HAP-1 (cell line): ENCODE results near the gene ACACA.

Experiments
- DNase-seq, 2 experiments: peaks; one replicate each; pipeline ENCODE4 v3.0.0-alpha.2; 2016 to 2020; ENCODE audit warnings: low spot score in 2 of 2
- H3K27me3 ChIP-seq: fragments of 250-450 bp; sonication (Bioruptor Pico); 2 replicates; pipeline ENCODE4 v1.5.1; 2020; ENCODE audit warnings: low read depth, mild to moderate bottlenecking, moderate library complexity
- H3K36me3 ChIP-seq: fragments of 250-450 bp; sonication (Bioruptor Pico); replicated peaks from 2 replicates; pipeline ENCODE4 v1.5.1; 2020; ENCODE audit warnings: mild to moderate bottlenecking
- H3K4me1 ChIP-seq: fragments of 250-450 bp; sonication (Bioruptor Pico); 2 replicates; pipeline ENCODE4 v1.5.1; 2020; ENCODE audit warnings: mild to moderate bottlenecking
- H3K4me3 ChIP-seq: fragments of 250-450 bp; sonication (Bioruptor Pico); 2 replicates; pipeline ENCODE4 v1.5.1; 2020; ENCODE audit warnings: mild to moderate bottlenecking, moderate library complexity
- H3K9me3 ChIP-seq: fragments of 250-450 bp; sonication (Bioruptor Pico); 2 replicates; pipeline ENCODE4 v1.5.1; 2020; ENCODE audit warnings: mild to moderate bottlenecking, moderate library complexity
- in situ Hi-C: fragments of 300-500 bp; cut with MboI; formaldehyde crosslinking; loops from 3 replicates; pipeline ENCODE4 v1.14.3; 2020; ENCODE audit warnings: low sequenced_read_pairs, inconsistent platforms, mixed read lengths

The ACACA gene

GRCh38 chr17:37246085-37246484 lies 160.6 kb downstream of the ACACA start:
- H3K9me3 ChIP-seq: no peaks in the 10 kb centered on the region
- DNase-seq: no peak
- in situ Hi-C loops: loop anchor here (25.0 kb wide), 1 partner anchor 634 kb away; the partner anchor contains the start of gene MRM1
- peaks cover 86% of the 10 kb centered on the region for H3K36me3 ChIP-seq
- H3K27me3 ChIP-seq: no peaks in the 10 kb centered on the region
- no peaks in the 10 kb centered on the region for H3K4me1 ChIP-seq
- no peak overlapping the region for H3K4me3 ChIP-seq

- in situ Hi-C loops: loop anchor here (25.0 kb wide), 1 partner anchor 628 kb away; the partner anchor contains the start of gene MRM1
- H3K4me3 ChIP-seq: no peak overlapping the region
- no peaks in the 10 kb centered on the region for H3K9me3 ChIP-seq
- no peak for DNase-seq
- no peaks in the 10 kb centered on the region for H3K27me3 ChIP-seq
- H3K36me3 ChIP-seq: peaks cover 84% of the 10 kb centered on the region
- no peaks in the 10 kb centered on the region; the same call in 1 of the 2 replicates for H3K4me1 ChIP-seq
Observed at GRCh38 chr17:37240381-37240780, 166.3 kb downstream of the ACACA start.

- Histone ChIP-seq H3K4me1 (peaks cover 5% of the 10 kb centered on the region), H3K27me3 (no peaks in the 10 kb centered on the region), H3K4me3 (no peak overlapping the region), H3K9me3 (no peaks in the 10 kb centered on the region), H3K36me3 (peaks cover 81% of the 10 kb centered on the region)
- in situ Hi-C loops: loop anchor here (25.0 kb wide), 1 partner anchor 628 kb away; the partner anchor contains the start of gene MRM1
- peak in 1 of 2 experiments; percentile 39 for DNase-seq
Observed at GRCh38 chr17:37239690-37240334, 166.8 kb downstream of the ACACA start.

GRCh38 chr17:37234106-37234505 lies 172.5 kb downstream of the ACACA start:
- in situ Hi-C loops: loop anchor here (25.0 kb wide), 1 partner anchor 622 kb away; the partner anchor contains the start of gene MRM1
- H3K9me3 ChIP-seq: no peaks in the 10 kb centered on the region
- peaks cover 6% of the 10 kb centered on the region for H3K4me1 ChIP-seq
- H3K4me3 ChIP-seq: no peak overlapping the region
- peaks cover 54% of the 10 kb centered on the region for H3K36me3 ChIP-seq
- no peaks in the 10 kb centered on the region for H3K27me3 ChIP-seq
- no peak for DNase-seq

GRCh38 chr17:37233036-37233435 lies 173.6 kb downstream of the ACACA start:
- no peak for DNase-seq
- Histone ChIP-seq H3K36me3 (peaks cover 52% of the 10 kb centered on the region), H3K4me3 (no peak overlapping the region), H3K9me3 (no peaks in the 10 kb centered on the region), H3K4me1 (peaks cover 6% of the 10 kb centered on the region), H3K27me3 (no peaks in the 10 kb centered on the region)
- in situ Hi-C loops: loop anchor here (25.0 kb wide), 1 partner anchor 621 kb away; the partner anchor contains the start of gene MRM1

- DNase-seq: no peak
- Histone ChIP-seq H3K36me3 (peaks cover 41% of the 10 kb centered on the region), H3K27me3 (no peaks in the 10 kb centered on the region), H3K4me1 (peaks cover 6% of the 10 kb centered on the region), H3K9me3 (no peaks in the 10 kb centered on the region), H3K4me3 (no peak overlapping the region)
- in situ Hi-C loops: loop anchor here (25.0 kb wide), 1 partner anchor 620 kb away; the partner anchor contains the start of gene MRM1
Observed at GRCh38 chr17:37231887-37232286, 174.7 kb downstream of the ACACA start.

GRCh38 chr17:37230633-37231032 lies 176.0 kb downstream of the ACACA start:
- Histone ChIP-seq H3K9me3 (no peaks in the 10 kb centered on the region), H3K4me3 (no peak overlapping the region), H3K4me1 (peaks cover 6% of the 10 kb centered on the region), H3K36me3 (peaks cover 41% of the 10 kb centered on the region), H3K27me3 (no peaks in the 10 kb centered on the region)
- in situ Hi-C loops: loop anchor here (25.0 kb wide), 1 partner anchor 618 kb away; the partner anchor contains the start of gene MRM1
- no peak for DNase-seq

GRCh38 chr17:37225465-37225864 lies 181.2 kb downstream of the ACACA start:
- no peak for DNase-seq
- in situ Hi-C loops: loop anchor here (25.0 kb wide), 1 partner anchor 613 kb away; the partner anchor contains the start of gene MRM1
- H3K4me1 ChIP-seq: peaks cover 19% of the 10 kb centered on the region
- H3K9me3 ChIP-seq: no peaks in the 10 kb centered on the region
- no peak overlapping the region for H3K4me3 ChIP-seq
- peaks cover 41% of the 10 kb centered on the region for H3K36me3 ChIP-seq
- no peaks in the 10 kb centered on the region for H3K27me3 ChIP-seq

- Histone ChIP-seq H3K36me3 (peaks cover 55% of the 10 kb centered on the region), H3K27me3 (no peaks in the 10 kb centered on the region), H3K9me3 (no peaks in the 10 kb centered on the region), H3K4me1 (peaks cover 32% of the 10 kb centered on the region), H3K4me3 (no peak overlapping the region)
- in situ Hi-C loops: loop anchor here (25.0 kb wide), 1 partner anchor 110 kb away; no protein-coding TSS in a partner anchor
- no peak for DNase-seq
Observed at GRCh38 chr17:37221865-37222264, 184.8 kb downstream of the ACACA start.

GRCh38 chr17:37220607-37220953 lies 186.1 kb downstream of the ACACA start:
- no peaks in the 10 kb centered on the region for H3K27me3 ChIP-seq
- no peak overlapping the region for H3K4me3 ChIP-seq
- no peaks in the 10 kb centered on the region for H3K9me3 ChIP-seq
- in situ Hi-C loops: loop anchor here (25.0 kb wide), 1 partner anchor 108 kb away; no protein-coding TSS in a partner anchor
- H3K4me1 ChIP-seq: peaks cover 32% of the 10 kb centered on the region
- peak; percentile 34 to 48 for DNase-seq
- H3K36me3 ChIP-seq: peaks cover 48% of the 10 kb centered on the region

- H3K9me3 ChIP-seq: no peaks in the 10 kb centered on the region
- H3K27me3 ChIP-seq: no peaks in the 10 kb centered on the region
- peak in 1 of 2 experiments; percentile 14 for DNase-seq
- in situ Hi-C loops: loop anchor here (25.0 kb wide), 1 partner anchor 108 kb away; no protein-coding TSS in a partner anchor
- H3K36me3 ChIP-seq: peaks cover 44% of the 10 kb centered on the region
- H3K4me1 ChIP-seq: peaks cover 32% of the 10 kb centered on the region
- no peak overlapping the region for H3K4me3 ChIP-seq
Observed at GRCh38 chr17:37219876-37220606, 186.6 kb downstream of the ACACA start.

GRCh38 chr17:37218849-37219248 lies 187.8 kb downstream of the ACACA start:
- Histone ChIP-seq H3K27me3 (no peaks in the 10 kb centered on the region), H3K9me3 (no peaks in the 10 kb centered on the region), H3K4me1 (peaks cover 24% of the 10 kb centered on the region), H3K36me3 (peaks cover 41% of the 10 kb centered on the region), H3K4me3 (no peak overlapping the region)
- in situ Hi-C loops: loop anchor here (25.0 kb wide), 1 partner anchor 107 kb away; no protein-coding TSS in a partner anchor
- no peak for DNase-seq

- DNase-seq: no peak
- H3K27me3 ChIP-seq: no peaks in the 10 kb centered on the region
- in situ Hi-C loops: loop anchor here (25.0 kb wide), 1 partner anchor 102 kb away; no protein-coding TSS in a partner anchor
- no peaks in the 10 kb centered on the region for H3K9me3 ChIP-seq
- peaks cover 19% of the 10 kb centered on the region for H3K36me3 ChIP-seq
- peaks cover 5% of the 10 kb centered on the region; the same call in 1 of the 2 replicates for H3K4me1 ChIP-seq
- no peak overlapping the region for H3K4me3 ChIP-seq
Observed at GRCh38 chr17:37214416-37214815, 192.2 kb downstream of the ACACA start.
